Uterus (tissue), 4 donors: Measurements from ENCODE around the gene SCAF8. TPM values are rescaled to one million over a fixed set of nuclear protein-coding genes. Genes with fewer than 3 reads are reported as not detected.

Source experiments
- DNase-seq, 2 donors: peaks; one replicate each; pipeline ENCODE4 v3.0.0-alpha.2; 2019 to 2020
- H3K27ac ChIP-seq, 2 donors: fragments of 200-600 bp; sonication (generic); 1 replicate in 1 of 2; 2 replicates in 1 of 2; pipeline ENCODE4 v1.5.1; 2016 to 2018
- H3K27me3 ChIP-seq, 2 donors: fragments of 200-600 bp; sonication (generic); one replicate each; pipeline ENCODE4 v1.5.1; 2018 to 2019; ENCODE audit warnings: control low read depth in 1 of 2
- H3K36me3 ChIP-seq, 2 donors: fragments of 200-600 bp; sonication (generic); one replicate each; pipeline ENCODE4 v1.5.1; 2019; ENCODE audit warnings: control low read depth in 1 of 2
- H3K4me1 ChIP-seq, 2 donors: fragments of 200-600 bp; sonication (generic); one replicate each; pipeline ENCODE4 v1.5.1; 2018 to 2019; ENCODE audit warnings: control low read depth in 1 of 2
- H3K4me3 ChIP-seq, 2 donors: fragments of 200-600 bp; sonication (generic); 1 replicate in 1 of 2; 2 replicates in 1 of 2; pipeline ENCODE4 v1.5.1; 2018 to 2019; ENCODE audit warnings: mild to moderate bottlenecking in 1 of 2
- H3K9me3 ChIP-seq, 2 donors: fragments of 200-600 bp; sonication (generic); one replicate each; pipeline ENCODE4 v1.5.1; 2019; ENCODE audit warnings: control low read depth in 1 of 2
- POLR2A ChIP-seq, 2 donors: fragments of 450-650 bp; IDR thresholded peaks; one replicate each; pipeline ENCODE4 v1.6.1; 2016; ENCODE audit warnings: antibody characterized with exemption in 2 of 2, mild to moderate bottlenecking in 1 of 2, moderate library complexity in 1 of 2
- intact Hi-C: fragments of 100-400 bp; cut with DNase I; formaldehyde crosslinking; loops from one replicate; pipeline ENCODE4 v1.15.1; 2023; ENCODE audit warnings: low total_unique reads
- total RNA-seq, 4 donors: library from RNA; depleted of rRNA in 3 of 4; stranded (reverse); fragments of >200 nt in 3 of 4; gene quantifications; one replicate each; pipeline versions ENCODE4 v1.1.0 to v1.2.4, GENCODE V29; 2014 to 2023
- TF ChIP-seq, protein P1 (sequence below), 4 experiments: fragments of 200-600 bp in 2 of 4; fragments of 450-650 bp in 2 of 4; sonication (generic) in 2 of 4; IDR thresholded peaks; one replicate each; pipeline ENCODE4 v1.5.1; 2016 to 2019; ENCODE audit warnings: antibody characterized with exemption in 4 of 4, mild to moderate bottlenecking in 2 of 4, moderate library complexity in 1 of 4
- donor health status: DM: yes; HTN: yes; CAD: no.

Gene SCAF8
- total RNA-seq, 4 donors from 2014 or later: 28.7 to 85.9 (median 53.8) TPM

DNA sequence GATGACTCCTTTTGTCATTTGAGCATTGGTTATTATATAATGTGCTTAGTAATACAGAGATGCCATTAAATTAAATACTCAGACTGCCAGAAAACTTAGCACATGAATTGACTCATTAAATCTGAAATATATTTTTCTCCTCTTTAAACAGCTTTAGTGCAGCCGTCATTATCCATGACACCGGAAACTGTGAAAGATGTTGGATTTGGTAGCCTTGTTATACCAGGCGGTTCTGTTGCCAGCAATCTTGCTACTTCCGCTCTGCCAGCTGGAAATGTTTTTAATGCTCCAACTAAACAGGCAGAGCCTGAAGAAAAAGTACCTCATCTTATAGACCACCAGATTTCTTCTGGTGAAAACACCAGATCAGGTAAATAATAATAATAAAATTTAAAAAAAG is 97.6 kb downstream of the SCAF8 start:
- DNase-seq: no peak
- Histone ChIP-seq H3K27me3 (no peaks in the 10 kb centered on the region), H3K9me3 (no peaks in the 10 kb centered on the region), H3K36me3 (no peaks in the 10 kb centered on the region), H3K4me1 (no peaks in the 10 kb centered on the region), H3K27ac (no peak overlapping the region), H3K4me3 (no peak overlapping the region)
- intact Hi-C loops: no loop called here
- TF ChIP-seq POLR2A (IDR thresholded peaks at IDR 0.05): no peak
- TF ChIP-seq, protein P1, sequence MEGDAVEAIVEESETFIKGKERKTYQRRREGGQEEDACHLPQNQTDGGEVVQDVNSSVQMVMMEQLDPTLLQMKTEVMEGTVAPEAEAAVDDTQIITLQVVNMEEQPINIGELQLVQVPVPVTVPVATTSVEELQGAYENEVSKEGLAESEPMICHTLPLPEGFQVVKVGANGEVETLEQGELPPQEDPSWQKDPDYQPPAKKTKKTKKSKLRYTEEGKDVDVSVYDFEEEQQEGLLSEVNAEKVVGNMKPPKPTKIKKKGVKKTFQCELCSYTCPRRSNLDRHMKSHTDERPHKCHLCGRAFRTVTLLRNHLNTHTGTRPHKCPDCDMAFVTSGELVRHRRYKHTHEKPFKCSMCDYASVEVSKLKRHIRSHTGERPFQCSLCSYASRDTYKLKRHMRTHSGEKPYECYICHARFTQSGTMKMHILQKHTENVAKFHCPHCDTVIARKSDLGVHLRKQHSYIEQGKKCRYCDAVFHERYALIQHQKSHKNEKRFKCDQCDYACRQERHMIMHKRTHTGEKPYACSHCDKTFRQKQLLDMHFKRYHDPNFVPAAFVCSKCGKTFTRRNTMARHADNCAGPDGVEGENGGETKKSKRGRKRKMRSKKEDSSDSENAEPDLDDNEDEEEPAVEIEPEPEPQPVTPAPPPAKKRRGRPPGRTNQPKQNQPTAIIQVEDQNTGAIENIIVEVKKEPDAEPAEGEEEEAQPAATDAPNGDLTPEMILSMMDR (IDR thresholded peaks at IDR 0.05): no peak

DNA sequence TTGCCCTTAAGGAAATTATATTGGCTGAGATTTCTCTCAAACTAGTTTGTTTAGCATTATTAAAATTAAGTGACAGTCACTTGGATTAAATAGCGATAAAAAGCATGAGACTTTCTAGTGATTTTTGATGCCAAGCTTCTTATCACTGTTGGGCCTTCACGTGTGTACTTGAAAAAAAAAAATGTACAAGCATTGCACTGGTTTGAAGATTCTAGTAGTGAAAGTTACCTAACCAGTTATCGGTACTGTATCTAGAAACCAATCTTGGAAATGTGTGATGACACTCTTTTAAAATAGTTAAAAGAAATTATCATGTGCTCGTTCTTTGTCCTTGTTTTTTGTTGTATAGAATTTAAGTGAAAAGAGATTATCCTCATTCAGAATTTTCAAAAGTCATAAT is 102.1 kb downstream of the SCAF8 start:
- no peaks in the 10 kb centered on the region for H3K27me3 ChIP-seq
- H3K4me1 ChIP-seq: no peaks in the 10 kb centered on the region
- H3K36me3 ChIP-seq: no peaks in the 10 kb centered on the region
- DNase-seq: no peak
- no peak for TF ChIP-seq POLR2A (IDR thresholded peaks at IDR 0.05)
- TF ChIP-seq, protein P1 (IDR thresholded peaks at IDR 0.05): no peak
- H3K27ac ChIP-seq: no peak overlapping the region
- H3K9me3 ChIP-seq: no peaks in the 10 kb centered on the region
- no peak overlapping the region for H3K4me3 ChIP-seq
- intact Hi-C loops: no loop called here

DNA sequence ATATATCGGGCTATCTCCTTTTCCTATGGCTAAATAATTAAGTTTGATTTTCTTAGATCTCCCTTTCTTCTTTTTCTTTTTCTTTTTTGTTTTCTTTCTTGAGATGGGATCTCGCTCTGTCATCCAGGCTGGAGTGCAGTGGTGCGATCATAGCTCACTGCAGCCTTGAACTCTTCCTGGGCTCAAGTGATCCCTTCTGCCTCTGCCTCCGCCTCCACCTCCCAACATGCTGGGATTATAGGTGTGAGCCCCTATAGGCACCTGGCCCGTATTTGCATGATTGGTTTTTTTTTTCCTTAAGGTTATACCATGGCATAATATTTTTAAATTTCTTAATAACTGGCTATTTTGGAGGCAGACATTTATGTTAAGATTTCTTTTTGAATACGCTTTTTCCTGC is 106.3 kb downstream of the SCAF8 start:
- no peak for DNase-seq
- H3K4me3 ChIP-seq: no peak overlapping the region
- no peak overlapping the region for H3K27ac ChIP-seq
- no peaks in the 10 kb centered on the region for H3K9me3 ChIP-seq
- intact Hi-C loops: no loop called here
- TF ChIP-seq, protein P1 (IDR thresholded peaks at IDR 0.05): no peak
- no peak for TF ChIP-seq POLR2A (IDR thresholded peaks at IDR 0.05)
- H3K36me3 ChIP-seq: no peaks in the 10 kb centered on the region
- no peaks in the 10 kb centered on the region for H3K27me3 ChIP-seq
- no peaks in the 10 kb centered on the region for H3K4me1 ChIP-seq

DNA sequence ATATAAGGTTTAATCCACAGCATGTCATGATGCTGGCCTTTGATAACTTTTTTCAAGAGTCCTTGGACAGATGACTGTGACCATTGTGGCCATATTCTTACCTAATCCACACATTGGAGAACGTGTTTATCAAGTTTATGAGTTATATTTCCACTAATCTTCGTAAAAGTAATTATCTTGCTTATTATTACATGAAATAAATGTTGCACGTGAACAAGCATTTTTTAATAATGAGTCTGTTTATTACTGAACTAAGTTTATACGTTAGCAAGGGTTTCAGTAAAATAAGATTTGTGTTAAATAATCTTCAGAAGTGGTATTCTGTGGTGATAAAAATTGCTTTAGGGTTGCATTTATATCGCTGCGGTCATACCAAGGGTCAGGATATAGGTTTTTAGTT is 107.1 kb downstream of the SCAF8 start:
- TF ChIP-seq POLR2A (IDR thresholded peaks at IDR 0.05): no peak
- TF ChIP-seq, protein P1 (IDR thresholded peaks at IDR 0.05): no peak
- H3K36me3 ChIP-seq: no peaks in the 10 kb centered on the region
- no peak overlapping the region for H3K27ac ChIP-seq
- H3K4me1 ChIP-seq: no peaks in the 10 kb centered on the region
- H3K4me3 ChIP-seq: no peak overlapping the region
- H3K9me3 ChIP-seq: no peaks in the 10 kb centered on the region
- intact Hi-C loops: no loop called here
- DNase-seq: no peak
- H3K27me3 ChIP-seq: no peaks in the 10 kb centered on the region

DNA sequence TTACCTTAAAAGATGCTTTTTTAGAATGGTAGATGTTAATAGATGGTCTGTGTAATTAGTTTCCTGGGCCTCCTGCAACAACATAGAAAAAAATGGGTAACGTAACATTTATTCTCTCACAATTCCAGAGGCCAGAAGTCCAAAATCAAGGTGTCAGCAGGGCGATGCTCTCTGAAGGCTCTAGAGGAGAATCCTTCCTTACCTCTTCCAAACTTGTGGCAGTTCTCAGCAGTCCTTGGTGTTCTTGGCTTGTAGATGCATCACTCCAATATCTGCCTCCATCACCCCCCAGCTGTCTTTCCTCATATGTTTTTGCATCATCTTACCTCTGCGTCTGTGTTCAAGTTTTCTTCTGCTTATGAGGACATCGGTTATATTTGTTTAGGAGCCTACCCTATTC is 107.9 kb downstream of the SCAF8 start:
- DNase-seq: no peak
- Histone ChIP-seq H3K9me3 (no peaks in the 10 kb centered on the region), H3K36me3 (no peaks in the 10 kb centered on the region), H3K27ac (no peak overlapping the region), H3K4me1 (no peaks in the 10 kb centered on the region), H3K27me3 (no peaks in the 10 kb centered on the region), H3K4me3 (no peak overlapping the region)
- TF ChIP-seq, protein P1 (IDR thresholded peaks at IDR 0.05): no peak
- TF ChIP-seq POLR2A (IDR thresholded peaks at IDR 0.05): no peak
- intact Hi-C loops: no loop called here
